Mammary epithelial cell (primary cell): ENCODE measurements around the gene TBC1D14.

ENCODE experiments used
- CTCF ChIP-seq, 2 donors: IDR thresholded peaks in 1 of 2; conservative IDR thresholded peaks in 1 of 2; 2 replicates each; pipeline ENCODE4 v1.5.1; 2011 to 2012; ENCODE audit warnings: inconsistent platforms in 2 of 2, low read length in 2 of 2, mild to moderate bottlenecking in 2 of 2, control low read depth in 1 of 2, low read depth in 1 of 2; ENCODE audit not compliant: insufficient read depth in 1 of 2; ENCODE audit errors: extremely low read depth in 1 of 2
- EZH2 ChIP-seq: IDR thresholded peaks from 2 replicates; pipeline ENCODE4 v1.6.1; 2012; ENCODE audit warnings: low read length, inconsistent platforms, borderline replicate concordance

DNA sequence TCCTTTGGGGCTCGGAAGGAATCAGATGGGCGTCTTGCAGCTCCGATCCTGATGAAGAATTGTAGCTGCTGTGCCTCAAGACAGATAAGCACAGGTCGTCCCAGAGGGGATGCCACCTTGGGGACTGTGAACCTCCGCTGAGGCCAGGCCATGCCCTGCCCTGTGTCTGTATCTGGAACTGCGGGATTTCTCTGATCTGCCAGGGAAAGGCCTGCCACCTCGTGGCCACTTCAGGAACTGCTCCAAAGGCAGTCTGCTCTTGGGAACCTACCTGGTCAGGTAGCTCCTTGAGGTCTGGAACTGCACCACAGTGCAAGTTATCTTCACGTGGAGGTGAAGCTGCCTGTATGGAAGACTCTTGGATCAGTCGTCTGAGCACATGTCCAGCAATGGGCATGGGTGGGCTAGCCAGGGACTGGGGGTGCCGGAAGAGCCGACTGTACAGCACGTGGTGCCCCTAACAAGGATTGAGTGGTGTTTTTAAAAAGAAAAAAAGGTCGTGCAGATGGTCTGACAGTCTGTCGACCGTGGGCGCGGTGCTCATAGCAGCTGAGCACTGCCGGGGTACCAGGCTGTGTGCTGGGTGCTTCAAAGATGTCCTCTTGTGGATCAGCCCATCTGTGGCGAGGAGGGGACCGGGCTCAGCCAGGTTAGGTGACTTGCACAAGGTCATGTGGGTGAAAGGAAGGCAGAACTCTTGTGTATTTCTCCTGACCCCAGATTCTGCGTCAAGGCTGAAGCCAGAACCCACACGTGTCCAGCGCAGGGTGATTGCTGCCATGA is 161.3 kb downstream of the TBC1D14 start:
- TF ChIP-seq CTCF (conservative IDR thresholded peaks at IDR 0.05 in 1 of 2, IDR thresholded peaks at IDR 0.05 in 1 of 2; ENCODE audit: extremely low read depth in 1 of 2, insufficient read depth in 1 of 2, low read depth in 1 of 2, low read length in 2 of 2) = peak; percentile 97 to 99
- TF ChIP-seq EZH2 = no peak
